Natural killer cell (primary cell): ENCODE results near the gene FBN1. TPM values are rescaled to one million over a fixed set of nuclear protein-coding genes. Genes with fewer than 3 reads are reported as not detected.

Experiments
- ATAC-seq, 3 donors: fragments of 150-1000 bp in 2 of 3; fragments of 200-7000 bp in 1 of 3; cut with Tn5 transposase; 1 replicate in 1 of 3; 2 replicates in 2 of 3; pipeline ENCODE4 v1.10.0; 2021; ENCODE audit warnings: mild to moderate bottlenecking in 2 of 3, moderate library complexity in 2 of 3
- DNase-seq, 2 donors: peaks; one replicate each; pipeline versions ENCODE4 v3.0.0 to v3.0.0-alpha.2; 2013 to 2021; ENCODE audit warnings: mixed read lengths in 1 of 2
- H3K27ac ChIP-seq: one replicate; pipeline ENCODE4 v1.5.1; 2013; ENCODE audit warnings: mild to moderate bottlenecking, low read length
- H3K27me3 ChIP-seq: one replicate; pipeline ENCODE4 v1.6.1; 2013; ENCODE audit warnings: low read length; ENCODE audit not compliant: control insufficient read depth, insufficient read depth
- H3K36me3 ChIP-seq: one replicate; pipeline ENCODE4 v1.6.1; 2013; ENCODE audit warnings: low read length; ENCODE audit not compliant: control insufficient read depth, insufficient read depth
- H3K4me1 ChIP-seq: one replicate; pipeline ENCODE4 v1.6.1; 2013; ENCODE audit warnings: low read length; ENCODE audit not compliant: control insufficient read depth, insufficient read depth
- H3K4me3 ChIP-seq: one replicate; pipeline ENCODE4 v1.5.1; 2013; ENCODE audit warnings: low read length
- H3K9me3 ChIP-seq: one replicate; pipeline ENCODE4 v1.6.1; 2013; ENCODE audit warnings: low read length; ENCODE audit not compliant: control insufficient read depth, insufficient read depth
- H3K27ac Mint-ChIP-seq, 2 donors: one replicate each; pipeline ENCODE4 v1.8.0; 2022; ENCODE audit warnings: mild to moderate bottlenecking in 2 of 2, mixed read lengths in 2 of 2, moderate library complexity in 1 of 2
- H3K27me3 Mint-ChIP-seq, 2 donors: one replicate each; pipeline ENCODE4 v1.8.0; 2022; ENCODE audit warnings: low read depth in 2 of 2, mixed read lengths in 2 of 2
- H3K36me3 Mint-ChIP-seq: one replicate; pipeline ENCODE4 v1.8.0; 2022; ENCODE audit warnings: mixed read lengths
- H3K4me1 Mint-ChIP-seq, 2 donors: one replicate each; pipeline ENCODE4 v1.8.0; 2022; ENCODE audit warnings: mixed read lengths in 2 of 2
- H3K4me3 Mint-ChIP-seq: one replicate; pipeline ENCODE4 v1.8.0; 2022; ENCODE audit warnings: mild to moderate bottlenecking, moderate library complexity, mixed read lengths
- H3K9me3 Mint-ChIP-seq, 2 donors: one replicate each; pipeline ENCODE4 v1.8.0; 2022; ENCODE audit warnings: mixed read lengths in 2 of 2
- WGBS: methylation state at CpG from one replicate; pipeline ENCODE4 v1.1.7; 2013; ENCODE audit warnings: missing lambda C conversion rate; ENCODE audit not compliant: insufficient coverage; 5-methylcytosine and 5-hydroxymethylcytosine counted together
- intact Hi-C: fragments of 100-400 bp; cut with micrococcal nuclease; formaldehyde crosslinking; loops from one replicate; pipeline ENCODE4 v1.14.2; 2022
- total RNA-seq, 4 donors: library from RNA; stranded (reverse); fragments of 120-200 nt in 1 of 4; gene quantifications; one replicate each; pipeline versions ENCODE4 v1.2.3 to v1.2.4, GENCODE V29; 2013 to 2022
- TF ChIP-seq, protein P1 (sequence below): fragments of 200-600 bp; IDR thresholded peaks from one replicate; pipeline ENCODE4 v1.8.0; 2022; ENCODE audit warnings: antibody characterized with exemption

Gene FBN1
- total RNA-seq, 3 donors from 2014 or later (not counting 1 experiment from before 2014, with no cell fraction given) = 0.33 to 0.54 (median 0.33) TPM

- DNase-seq = no peak
- H3K9me3 ChIP-seq = no peaks in the 10 kb centered on the region
- Mint-ChIP-seq H3K27ac (no peak overlapping the region), H3K36me3 (no peaks in the 10 kb centered on the region), H3K4me3 (no peak overlapping the region), H3K4me1 (no peaks in the 10 kb centered on the region), H3K27me3 (no peaks in the 10 kb centered on the region), H3K9me3 (no peaks in the 10 kb centered on the region)
- no peaks in the 10 kb centered on the region for H3K4me1 ChIP-seq
- H3K27me3 ChIP-seq = no peaks in the 10 kb centered on the region
- WGBS = 95% methylated on average over 2 of the region's 3 CpGs
- no peak overlapping the region for H3K4me3 ChIP-seq
- H3K36me3 ChIP-seq = no peaks in the 10 kb centered on the region
- TF ChIP-seq, protein P1, sequence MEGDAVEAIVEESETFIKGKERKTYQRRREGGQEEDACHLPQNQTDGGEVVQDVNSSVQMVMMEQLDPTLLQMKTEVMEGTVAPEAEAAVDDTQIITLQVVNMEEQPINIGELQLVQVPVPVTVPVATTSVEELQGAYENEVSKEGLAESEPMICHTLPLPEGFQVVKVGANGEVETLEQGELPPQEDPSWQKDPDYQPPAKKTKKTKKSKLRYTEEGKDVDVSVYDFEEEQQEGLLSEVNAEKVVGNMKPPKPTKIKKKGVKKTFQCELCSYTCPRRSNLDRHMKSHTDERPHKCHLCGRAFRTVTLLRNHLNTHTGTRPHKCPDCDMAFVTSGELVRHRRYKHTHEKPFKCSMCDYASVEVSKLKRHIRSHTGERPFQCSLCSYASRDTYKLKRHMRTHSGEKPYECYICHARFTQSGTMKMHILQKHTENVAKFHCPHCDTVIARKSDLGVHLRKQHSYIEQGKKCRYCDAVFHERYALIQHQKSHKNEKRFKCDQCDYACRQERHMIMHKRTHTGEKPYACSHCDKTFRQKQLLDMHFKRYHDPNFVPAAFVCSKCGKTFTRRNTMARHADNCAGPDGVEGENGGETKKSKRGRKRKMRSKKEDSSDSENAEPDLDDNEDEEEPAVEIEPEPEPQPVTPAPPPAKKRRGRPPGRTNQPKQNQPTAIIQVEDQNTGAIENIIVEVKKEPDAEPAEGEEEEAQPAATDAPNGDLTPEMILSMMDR = no peak
- intact Hi-C loops = no loop called here
- no peak for ATAC-seq
- no peak overlapping the region for H3K27ac ChIP-seq
Measured at GRCh38 chr15:48505067-48505466, 140.4 kb downstream of the FBN1 start.

DNA sequence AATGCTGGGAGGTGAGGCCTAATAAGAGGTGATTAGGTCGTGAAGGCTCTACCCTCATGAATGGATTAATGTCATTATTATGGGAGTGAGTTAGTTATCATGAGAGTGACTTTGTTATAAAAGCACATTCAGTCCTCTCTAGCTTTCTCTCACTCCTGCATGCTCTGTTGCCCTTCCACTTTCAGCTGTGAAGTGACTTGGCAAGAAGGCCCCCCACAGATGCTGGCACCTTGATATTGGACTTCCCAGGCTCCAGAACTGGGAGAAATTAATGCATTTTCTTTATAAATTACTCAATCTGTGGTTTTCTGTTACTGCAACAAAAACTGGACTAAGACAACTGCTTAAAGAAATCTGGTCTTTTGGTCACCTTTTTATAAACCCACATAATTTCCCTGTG is 144.3 kb downstream of the FBN1 start:
- H3K27me3 Mint-ChIP-seq = no peaks in the 10 kb centered on the region
- TF ChIP-seq, protein P1 = no peak
- no peaks in the 10 kb centered on the region for H3K4me1 Mint-ChIP-seq
- Histone ChIP-seq H3K4me3 (no peak overlapping the region), H3K27ac (no peak overlapping the region), H3K9me3 (no peaks in the 10 kb centered on the region), H3K27me3 (no peaks in the 10 kb centered on the region), H3K4me1 (no peaks in the 10 kb centered on the region), H3K36me3 (no peaks in the 10 kb centered on the region)
- no peak overlapping the region for H3K27ac Mint-ChIP-seq
- intact Hi-C loops = no loop called here
- ATAC-seq (no peak), DNase-seq (no peak)
- 83% methylated on average over 1 of the region's 1 CpG for WGBS
- no peaks in the 10 kb centered on the region for H3K9me3 Mint-ChIP-seq
- no peaks in the 10 kb centered on the region for H3K36me3 Mint-ChIP-seq
- H3K4me3 Mint-ChIP-seq = no peak overlapping the region

GRCh38 chr15:48500595-48500994 is 144.9 kb downstream of the FBN1 start:
- H3K9me3 Mint-ChIP-seq = no peaks in the 10 kb centered on the region
- H3K4me1 Mint-ChIP-seq = no peaks in the 10 kb centered on the region
- H3K27me3 Mint-ChIP-seq = no peaks in the 10 kb centered on the region
- ATAC-seq (no peak), DNase-seq (no peak)
- no peaks in the 10 kb centered on the region for H3K9me3 ChIP-seq
- no peak overlapping the region for H3K4me3 Mint-ChIP-seq
- no peaks in the 10 kb centered on the region for H3K4me1 ChIP-seq
- H3K27ac Mint-ChIP-seq = no peak overlapping the region
- no peak overlapping the region for H3K27ac ChIP-seq
- TF ChIP-seq, protein P1 = no peak
- intact Hi-C loops = no loop called here
- no peaks in the 10 kb centered on the region for H3K36me3 ChIP-seq
- 91% methylated on average over 4 of the region's 4 CpGs for WGBS
- H3K4me3 ChIP-seq = no peak overlapping the region
- no peaks in the 10 kb centered on the region for H3K36me3 Mint-ChIP-seq
- H3K27me3 ChIP-seq = no peaks in the 10 kb centered on the region

DNA sequence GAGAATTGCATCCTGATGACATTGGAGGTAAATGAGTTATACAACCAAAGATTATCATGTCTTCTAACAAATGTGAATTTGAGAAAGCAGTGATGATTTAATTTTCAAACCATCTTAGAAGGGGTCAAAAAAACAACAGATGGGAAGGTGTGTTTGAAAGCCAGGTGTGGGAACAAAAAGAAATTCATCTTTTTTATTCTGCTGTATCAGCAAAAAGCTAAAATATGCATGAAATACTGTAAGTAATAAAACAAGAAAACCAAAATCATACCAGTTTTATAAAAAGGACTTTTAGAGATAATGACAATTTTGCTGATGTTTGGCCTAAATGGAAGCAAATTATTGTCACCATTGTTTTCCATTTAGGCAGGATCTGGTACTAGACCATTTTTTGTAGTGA is 145.5 kb downstream of the FBN1 start:
- H3K4me3 Mint-ChIP-seq = no peak overlapping the region
- no peak overlapping the region for H3K27ac Mint-ChIP-seq
- H3K4me1 Mint-ChIP-seq = no peaks in the 10 kb centered on the region
- Histone ChIP-seq H3K9me3 (no peaks in the 10 kb centered on the region), H3K27me3 (no peaks in the 10 kb centered on the region), H3K4me3 (no peak overlapping the region), H3K36me3 (no peaks in the 10 kb centered on the region), H3K4me1 (no peaks in the 10 kb centered on the region), H3K27ac (no peak overlapping the region)
- H3K27me3 Mint-ChIP-seq = no peaks in the 10 kb centered on the region
- TF ChIP-seq, protein P1 = no peak
- no peaks in the 10 kb centered on the region for H3K9me3 Mint-ChIP-seq
- H3K36me3 Mint-ChIP-seq = no peaks in the 10 kb centered on the region
- DNase-seq = no peak
- intact Hi-C loops = no loop called here
- no peak for ATAC-seq
